Lung (tissue), 16 donors: Measurements from ENCODE around the gene HGS. TPM values are rescaled to one million over a fixed set of nuclear protein-coding genes. Genes with fewer than 3 reads are reported as not detected.
A peak's percentile ranks its signal among the peaks of the same experiment; 100 is the strongest.

Source experiments
- ATAC-seq: fragments of 200-7000 bp; cut with Tn5 transposase; one replicate; pipeline ENCODE4 v1.9.1; 2020; ENCODE audit warnings: moderate number of reproducible peaks; ENCODE audit not compliant: insufficient read depth, low FRiP score
- DNase-seq, 3 donors: peaks; one replicate each; pipeline ENCODE4 v3.0.0-alpha.2; 2013 to 2017
- H3K27ac ChIP-seq, 2 donors: one replicate each; pipeline ENCODE4 v1.5.1; 2013; ENCODE audit warnings: mild to moderate bottlenecking in 2 of 2, moderate library complexity in 2 of 2, control low read depth in 1 of 2, inconsistent platforms in 1 of 2, low read depth in 1 of 2, low read length in 1 of 2
- H3K27me3 ChIP-seq, 3 donors: one replicate each; pipeline ENCODE4 v1.5.1; 2013; ENCODE audit warnings: low read length in 2 of 3; ENCODE audit not compliant: control insufficient read depth in 3 of 3, insufficient read depth in 3 of 3
- H3K36me3 ChIP-seq, 4 donors: one replicate each; pipeline ENCODE4 v1.5.1; 2013; ENCODE audit warnings: low read length in 4 of 4, mild to moderate bottlenecking in 1 of 4, moderate library complexity in 1 of 4; ENCODE audit not compliant: control insufficient read depth in 4 of 4, insufficient read depth in 4 of 4
- H3K4me1 ChIP-seq, 5 donors: one replicate each; pipeline ENCODE4 v1.5.1; 2013; ENCODE audit warnings: low read length in 5 of 5, mild to moderate bottlenecking in 2 of 5, moderate library complexity in 1 of 5; ENCODE audit not compliant: control insufficient read depth in 5 of 5, insufficient read depth in 5 of 5
- H3K4me3 ChIP-seq: one replicate; pipeline ENCODE4 v1.5.1; 2013; ENCODE audit warnings: mild to moderate bottlenecking, control low read depth, moderate library complexity
- H3K9ac ChIP-seq, 2 donors: one replicate each; pipeline ENCODE4 v1.5.1; 2013; ENCODE audit warnings: low read length in 2 of 2, control low read depth in 1 of 2; ENCODE audit not compliant: insufficient read depth in 1 of 2
- H3K9me3 ChIP-seq, 4 donors: one replicate each; pipeline ENCODE4 v1.5.1; 2013; ENCODE audit warnings: low read length in 3 of 4, mild to moderate bottlenecking in 1 of 4, moderate library complexity in 1 of 4; ENCODE audit not compliant: control insufficient read depth in 4 of 4, insufficient read depth in 3 of 4
- whole genome bisulfite sequencing, 2 donors: extraction: QIAGEN DNeasy Blood & Tissue Kit; methylation state at CpG; one replicate each; pipeline ENCODE4 v1.1.7; 2013; 5-methylcytosine and 5-hydroxymethylcytosine counted together
- long read RNA-seq, 5 donors: transcript quantifications; one replicate each; lab custom pipeline, GENCODE V29; 2026
- polyA plus RNA-seq, 2 donors: library from polyadenylated mRNA; stranded (reverse); fragments of 200-250 nt; gene quantifications; one replicate each; pipeline ENCODE4 v1.2.1, GENCODE V29; 2013
- total RNA-seq, 2 donors: library from RNA; depleted of rRNA in 1 of 2; stranded (reverse); fragments of >200 nt in 1 of 2; gene quantifications; one replicate each; pipeline ENCODE4 v1.2.1, GENCODE V29; 2014 to 2021
- TF ChIP-seq, protein P1 (sequence below): IDR thresholded peaks from 2 replicates; pipeline ENCODE4 v1.5.1; 2012; ENCODE audit warnings: mild to moderate bottlenecking; ENCODE audit errors: control extremely low read depth, extremely low read depth
- donor health status: control.
- donor health status: control.
- donor health status: Bipolar disorder and iron deficiency.
- donor health status: healthy.
- donor health status: DM: yes; HTN: yes; CAD: no.

HGS gene, protein sequence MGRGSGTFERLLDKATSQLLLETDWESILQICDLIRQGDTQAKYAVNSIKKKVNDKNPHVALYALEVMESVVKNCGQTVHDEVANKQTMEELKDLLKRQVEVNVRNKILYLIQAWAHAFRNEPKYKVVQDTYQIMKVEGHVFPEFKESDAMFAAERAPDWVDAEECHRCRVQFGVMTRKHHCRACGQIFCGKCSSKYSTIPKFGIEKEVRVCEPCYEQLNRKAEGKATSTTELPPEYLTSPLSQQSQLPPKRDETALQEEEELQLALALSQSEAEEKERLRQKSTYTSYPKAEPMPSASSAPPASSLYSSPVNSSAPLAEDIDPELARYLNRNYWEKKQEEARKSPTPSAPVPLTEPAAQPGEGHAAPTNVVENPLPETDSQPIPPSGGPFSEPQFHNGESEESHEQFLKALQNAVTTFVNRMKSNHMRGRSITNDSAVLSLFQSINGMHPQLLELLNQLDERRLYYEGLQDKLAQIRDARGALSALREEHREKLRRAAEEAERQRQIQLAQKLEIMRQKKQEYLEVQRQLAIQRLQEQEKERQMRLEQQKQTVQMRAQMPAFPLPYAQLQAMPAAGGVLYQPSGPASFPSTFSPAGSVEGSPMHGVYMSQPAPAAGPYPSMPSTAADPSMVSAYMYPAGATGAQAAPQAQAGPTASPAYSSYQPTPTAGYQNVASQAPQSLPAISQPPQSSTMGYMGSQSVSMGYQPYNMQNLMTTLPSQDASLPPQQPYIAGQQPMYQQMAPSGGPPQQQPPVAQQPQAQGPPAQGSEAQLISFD
- 100 to 1,000 TPM in 1 of 2 donors, 10 to 100 TPM in 1; 51.5 to 128 TPM for total RNA-seq
- 100 to 1,000 TPM; 100 to 115 TPM for polyA plus RNA-seq
- long read RNA-seq, donor 1, transcript HGS-201 (22 exons, 2,970 nt) = major isoform, 6 of 70 reads
- long read RNA-seq, donor 1, partial matches to known transcripts = 58 of 70 reads
- long read RNA-seq, donor 1, other reads (novel, unspliced or antisense) = 0 of 70 reads
- long read RNA-seq, donor 2, transcript HGS-206 (1 exons, 2,401 nt) = major isoform, 6 of 10 reads
- long read RNA-seq, donor 2, partial matches to known transcripts = 0 of 10 reads
- long read RNA-seq, donor 2, other reads (novel, unspliced or antisense) = 0 of 10 reads
- long read RNA-seq, donor 3, partial matches to known transcripts = 8 of 19 reads
- long read RNA-seq, donor 3, other reads (novel, unspliced or antisense) = 0 of 19 reads
- long read RNA-seq, donor 4, transcript HGS-206 (1 exons, 2,401 nt) = major isoform, 5 of 8 reads
- long read RNA-seq, donor 4, partial matches to known transcripts = 0 of 8 reads
- long read RNA-seq, donor 4, other reads (novel, unspliced or antisense) = 0 of 8 reads
- long read RNA-seq, donor 5, partial matches to known transcripts = 37 of 51 reads
- long read RNA-seq, donor 5, other reads (novel, unspliced or antisense) = 7 of 51 reads

- Histone ChIP-seq H3K4me3 (peak within 1 kb of the TSS; percentile 91), H3K4me1 (peaks cover 0 to 24% (median 5%) of the 10 kb centered on the region in 5 donors), H3K9ac (peak within 1 kb of the TSS; percentile 63 to 81), H3K27me3 (no peaks in the 10 kb centered on the region), H3K9me3 (no peaks in the 10 kb centered on the region), H3K27ac (peak within 1 kb of the TSS; percentile 87 to 94), H3K36me3 (peaks cover 0 to 36% (median 12%) of the 10 kb centered on the region in 4 donors)
- TF ChIP-seq, protein P1, sequence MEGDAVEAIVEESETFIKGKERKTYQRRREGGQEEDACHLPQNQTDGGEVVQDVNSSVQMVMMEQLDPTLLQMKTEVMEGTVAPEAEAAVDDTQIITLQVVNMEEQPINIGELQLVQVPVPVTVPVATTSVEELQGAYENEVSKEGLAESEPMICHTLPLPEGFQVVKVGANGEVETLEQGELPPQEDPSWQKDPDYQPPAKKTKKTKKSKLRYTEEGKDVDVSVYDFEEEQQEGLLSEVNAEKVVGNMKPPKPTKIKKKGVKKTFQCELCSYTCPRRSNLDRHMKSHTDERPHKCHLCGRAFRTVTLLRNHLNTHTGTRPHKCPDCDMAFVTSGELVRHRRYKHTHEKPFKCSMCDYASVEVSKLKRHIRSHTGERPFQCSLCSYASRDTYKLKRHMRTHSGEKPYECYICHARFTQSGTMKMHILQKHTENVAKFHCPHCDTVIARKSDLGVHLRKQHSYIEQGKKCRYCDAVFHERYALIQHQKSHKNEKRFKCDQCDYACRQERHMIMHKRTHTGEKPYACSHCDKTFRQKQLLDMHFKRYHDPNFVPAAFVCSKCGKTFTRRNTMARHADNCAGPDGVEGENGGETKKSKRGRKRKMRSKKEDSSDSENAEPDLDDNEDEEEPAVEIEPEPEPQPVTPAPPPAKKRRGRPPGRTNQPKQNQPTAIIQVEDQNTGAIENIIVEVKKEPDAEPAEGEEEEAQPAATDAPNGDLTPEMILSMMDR = no peak
- DNase-seq (peak; percentile 99 to 100 (median 99)), ATAC-seq (peak; percentile 98)
- 0 to 1% methylated on average over 67 to 112 of the region's 112 CpGs for WGBS, 2 donors
Measured at GRCh38 chr17:81683584-81684441, at the start of gene HGS, which contains the start of gene ARL16. TSS of gene HGS (plus strand) at chr17:81684011. CDS start at chr17:81684067, 56 bp downstream. TSS of gene ARL16 (minus strand) at chr17:81683797. CDS start at chr17:81683753, 44 bp downstream.

DNA sequence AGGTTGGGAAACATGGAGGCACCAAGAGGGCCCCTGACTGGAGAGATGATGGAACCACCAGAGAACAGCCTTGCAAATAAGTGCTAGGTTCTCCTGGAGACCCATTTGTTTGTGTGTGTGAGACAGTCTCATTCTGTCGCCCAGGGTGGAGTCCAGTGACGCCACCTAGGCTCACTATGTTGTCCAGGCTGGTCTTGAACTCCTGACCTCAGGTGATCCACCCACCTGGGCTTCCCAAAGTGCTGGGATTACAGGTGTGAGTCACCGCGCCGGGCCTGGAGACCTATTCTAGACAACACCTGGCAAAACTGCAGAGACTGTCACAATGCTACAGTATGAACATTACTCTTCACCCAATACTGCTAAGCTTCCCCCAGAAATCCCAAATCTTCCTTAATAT, 48.4 kb upstream of the HGS start:
- no peaks in the 10 kb centered on the region for H3K27me3 ChIP-seq
- no peaks in the 10 kb centered on the region for H3K9me3 ChIP-seq
- TF ChIP-seq, protein P1 = no peak
- no peak overlapping the region for H3K4me3 ChIP-seq
- peaks cover 0 to 14% (median 8%) of the 10 kb centered on the region in 5 donors for H3K4me1 ChIP-seq
- H3K36me3 ChIP-seq = peaks cover 0 to 3% (median 1%) of the 10 kb centered on the region in 4 donors
- 90 to 94% methylated on average over 5 of the region's 5 CpGs for WGBS, 2 donors
- DNase-seq (no peak), ATAC-seq (no peak)
- no peak overlapping the region for H3K27ac ChIP-seq
- H3K9ac ChIP-seq = peak overlapping the region; percentile 28 to 37
